DND-41 (cell line): ENCODE measurements around the gene STRADB.

Experiments used
- ATAC-seq: fragments of 200-7000 bp; cut with Tn5 transposase; 3 replicates; pipeline ENCODE4 v1.9.1; 2021; ENCODE audit warnings: low read depth; ENCODE audit not compliant: insufficient read depth
- DNase-seq: peaks from one replicate; pipeline ENCODE4 v3.0.0-alpha.2; 2020
- H2AFZ ChIP-seq: 2 replicates; pipeline ENCODE4 v1.6.0; 2012; ENCODE audit warnings: low read depth, low read length
- H3K27ac ChIP-seq: 2 replicates; pipeline ENCODE4 v1.5.1; 2012; ENCODE audit warnings: low read length, inconsistent platforms
- H3K27me3 ChIP-seq: fragments of 200-600 bp; sonication (generic); 2 replicates; pipeline ENCODE4 v1.6.0; 2012; ENCODE audit warnings: low read length, mild to moderate bottlenecking, inconsistent platforms; ENCODE audit not compliant: insufficient read depth, poor library complexity
- H3K36me3 ChIP-seq: 2 replicates; pipeline ENCODE4 v1.5.1; 2012; ENCODE audit warnings: low read length, inconsistent platforms; ENCODE audit not compliant: insufficient read depth
- H3K4me1 ChIP-seq: 2 replicates; pipeline ENCODE4 v1.5.1; 2012; ENCODE audit warnings: mild to moderate bottlenecking, low read length; ENCODE audit not compliant: insufficient read depth
- H3K4me2 ChIP-seq: 2 replicates; pipeline ENCODE4 v1.6.0; 2012; ENCODE audit warnings: mild to moderate bottlenecking, moderate library complexity, low read length, inconsistent platforms; ENCODE audit not compliant: insufficient read depth
- H3K4me3 ChIP-seq, 2 experiments: fragments of 200-600 bp in 1 of 2; shearing (Covaris generic) in 1 of 2; 2 replicates each; pipeline ENCODE4 v1.5.1; 2012 to 2016; ENCODE audit warnings: inconsistent platforms in 2 of 2, low read length in 2 of 2, mild to moderate bottlenecking in 2 of 2, low read depth in 1 of 2, moderate library complexity in 1 of 2
- H3K79me2 ChIP-seq: 2 replicates; pipeline ENCODE4 v1.6.0; 2012; ENCODE audit warnings: low read length, inconsistent platforms; ENCODE audit not compliant: insufficient read depth
- H3K9ac ChIP-seq: 2 replicates; pipeline ENCODE4 v1.6.0; 2012; ENCODE audit warnings: low read depth, mild to moderate bottlenecking, inconsistent platforms, low read length, moderate library complexity
- H3K9me3 ChIP-seq: 2 replicates; pipeline ENCODE4 v1.5.1; 2012; ENCODE audit warnings: low read length, moderate library complexity, mild to moderate bottlenecking, inconsistent platforms; ENCODE audit not compliant: insufficient read depth, severe bottlenecking
- H4K20me1 ChIP-seq: 2 replicates; pipeline ENCODE4 v1.6.0; 2012; ENCODE audit warnings: low read length; ENCODE audit not compliant: insufficient read depth
- EZH2 ChIP-seq: IDR thresholded peaks from 3 replicates; pipeline ENCODE4 v1.6.1; 2012; ENCODE audit warnings: borderline replicate concordance, low read depth, mild to moderate bottlenecking, moderate library complexity, low read length, inconsistent platforms; ENCODE audit not compliant: severe bottlenecking
- TF ChIP-seq, protein P1 (sequence below): IDR thresholded peaks from 2 replicates; pipeline ENCODE4 v1.5.1; 2012; ENCODE audit warnings: borderline replicate concordance, low read length, moderate library complexity, mild to moderate bottlenecking; ENCODE audit not compliant: poor library complexity, severe bottlenecking; ENCODE audit errors: extremely low read depth

The STRADB gene

DNA sequence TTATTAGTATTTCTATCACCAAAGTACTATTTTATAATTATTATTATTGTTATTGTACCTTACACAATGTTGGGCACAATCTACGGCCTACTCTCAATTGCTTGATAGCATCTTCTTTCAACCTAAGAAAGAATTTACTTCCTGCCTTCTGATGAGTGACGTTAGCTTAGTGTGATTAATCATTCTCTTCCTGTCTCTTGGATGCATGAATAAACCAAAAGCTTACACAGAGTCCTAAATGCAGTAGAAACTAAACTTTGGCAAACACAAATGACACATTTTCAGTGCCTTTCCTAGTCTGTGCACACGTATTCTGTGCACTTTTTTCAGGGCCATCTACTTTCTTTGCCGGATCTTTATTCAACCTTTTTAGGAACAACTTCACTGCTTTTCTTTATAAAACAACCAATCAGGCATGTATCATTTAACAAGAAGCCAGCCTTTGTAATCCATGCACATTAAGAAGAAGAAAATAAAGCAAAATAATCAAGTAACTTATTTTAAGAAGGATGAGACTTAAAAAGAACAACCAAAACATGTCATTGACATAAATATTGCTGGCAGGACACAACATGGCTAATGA lies 19.4 kb upstream of the STRADB start:
- H2AFZ ChIP-seq = no peak overlapping the region
- ATAC-seq (peak; percentile 78), DNase-seq (no peak)
- TF ChIP-seq EZH2 = no peak
- TF ChIP-seq, protein P1, sequence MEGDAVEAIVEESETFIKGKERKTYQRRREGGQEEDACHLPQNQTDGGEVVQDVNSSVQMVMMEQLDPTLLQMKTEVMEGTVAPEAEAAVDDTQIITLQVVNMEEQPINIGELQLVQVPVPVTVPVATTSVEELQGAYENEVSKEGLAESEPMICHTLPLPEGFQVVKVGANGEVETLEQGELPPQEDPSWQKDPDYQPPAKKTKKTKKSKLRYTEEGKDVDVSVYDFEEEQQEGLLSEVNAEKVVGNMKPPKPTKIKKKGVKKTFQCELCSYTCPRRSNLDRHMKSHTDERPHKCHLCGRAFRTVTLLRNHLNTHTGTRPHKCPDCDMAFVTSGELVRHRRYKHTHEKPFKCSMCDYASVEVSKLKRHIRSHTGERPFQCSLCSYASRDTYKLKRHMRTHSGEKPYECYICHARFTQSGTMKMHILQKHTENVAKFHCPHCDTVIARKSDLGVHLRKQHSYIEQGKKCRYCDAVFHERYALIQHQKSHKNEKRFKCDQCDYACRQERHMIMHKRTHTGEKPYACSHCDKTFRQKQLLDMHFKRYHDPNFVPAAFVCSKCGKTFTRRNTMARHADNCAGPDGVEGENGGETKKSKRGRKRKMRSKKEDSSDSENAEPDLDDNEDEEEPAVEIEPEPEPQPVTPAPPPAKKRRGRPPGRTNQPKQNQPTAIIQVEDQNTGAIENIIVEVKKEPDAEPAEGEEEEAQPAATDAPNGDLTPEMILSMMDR = no peak
- H3K4me3 ChIP-seq = no peak overlapping the region
- H3K36me3 ChIP-seq = no peaks in the 10 kb centered on the region
- no peak overlapping the region for H3K4me2 ChIP-seq
- H3K27me3 ChIP-seq = no peaks in the 10 kb centered on the region
- peaks cover 7% of the 10 kb centered on the region for H3K4me1 ChIP-seq
- no peaks in the 10 kb centered on the region for H3K9me3 ChIP-seq
- no peaks in the 10 kb centered on the region for H3K79me2 ChIP-seq
- no peaks in the 10 kb centered on the region for H4K20me1 ChIP-seq
- H3K9ac ChIP-seq = no peak overlapping the region
- no peak overlapping the region for H3K27ac ChIP-seq

DNA sequence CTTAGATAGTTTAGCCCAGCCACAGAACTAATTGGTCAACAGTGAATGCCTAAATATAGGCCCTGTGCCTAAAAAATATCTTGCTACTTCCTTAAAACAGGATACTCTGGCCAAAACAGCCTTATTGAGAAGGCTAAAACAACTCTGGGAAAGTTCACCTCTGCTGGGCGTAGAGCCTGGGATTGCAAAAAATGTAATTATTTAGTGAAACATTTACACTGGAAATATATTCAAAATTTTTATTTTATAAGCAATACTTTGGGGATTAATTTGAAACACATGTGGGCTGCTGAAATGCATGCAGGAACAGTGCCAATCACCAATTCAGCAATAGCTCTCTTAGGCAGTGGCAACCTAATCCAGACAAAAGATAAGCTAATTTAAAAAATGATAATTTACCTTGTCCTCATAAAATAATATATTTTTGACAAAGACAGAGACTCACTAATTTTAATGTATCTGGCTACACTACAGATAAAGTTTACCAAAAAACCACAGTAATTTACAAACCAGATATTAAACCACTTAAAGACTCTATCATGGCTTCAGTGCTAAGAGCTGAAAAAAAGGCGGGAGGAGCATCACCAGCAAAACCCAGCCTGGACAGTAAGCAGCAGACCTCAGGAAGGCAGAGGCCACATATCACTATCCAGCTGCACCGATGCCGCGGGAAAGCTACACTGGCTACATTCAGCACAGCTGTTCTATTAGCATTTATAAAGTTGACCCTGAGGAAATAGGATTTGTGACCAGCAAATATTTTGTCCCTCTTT lies 18.7 kb upstream of the STRADB start:
- H3K4me3 ChIP-seq = no peak overlapping the region
- ATAC-seq (no peak), DNase-seq (no peak)
- no peaks in the 10 kb centered on the region; the same call in 1 of the 2 replicates for H3K79me2 ChIP-seq
- H3K27ac ChIP-seq = no peak overlapping the region
- H3K36me3 ChIP-seq = no peaks in the 10 kb centered on the region
- H3K4me1 ChIP-seq = peaks cover 7% of the 10 kb centered on the region
- H2AFZ ChIP-seq = no peak overlapping the region
- H4K20me1 ChIP-seq = no peaks in the 10 kb centered on the region
- H3K9ac ChIP-seq = no peak overlapping the region
- no peaks in the 10 kb centered on the region for H3K27me3 ChIP-seq
- TF ChIP-seq, protein P1 = no peak
- TF ChIP-seq EZH2 = no peak
- no peaks in the 10 kb centered on the region for H3K9me3 ChIP-seq
- no peak overlapping the region for H3K4me2 ChIP-seq

DNA sequence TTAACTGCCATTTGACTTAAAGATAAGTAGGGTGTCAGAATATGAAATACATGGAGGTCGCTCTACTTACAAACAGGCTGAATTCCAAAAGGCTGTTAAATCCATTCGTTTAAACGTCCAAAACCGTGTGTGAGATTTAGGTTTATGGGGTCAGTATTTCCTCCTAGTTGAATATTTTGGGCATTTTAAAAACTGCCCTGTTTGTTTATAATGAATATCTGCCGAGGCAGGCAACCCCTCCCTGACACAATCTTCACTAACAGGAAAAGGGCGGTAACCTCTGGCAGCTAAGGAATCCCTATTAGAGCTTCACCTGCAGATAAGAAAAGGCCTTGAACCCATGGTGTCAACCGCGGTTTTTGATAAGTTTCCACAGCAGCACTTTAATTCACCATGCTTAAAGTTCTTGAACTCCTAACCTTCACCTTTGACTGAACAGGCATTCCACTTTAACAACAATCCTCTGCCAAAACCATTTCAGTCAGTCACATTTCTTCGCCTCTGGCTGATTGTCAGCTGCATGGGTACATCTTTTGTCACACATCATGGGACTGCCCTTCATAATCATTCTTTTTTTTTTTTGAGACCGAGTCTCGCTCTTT lies 18.0 kb upstream of the STRADB start:
- DNase-seq (no peak), ATAC-seq (peak; percentile 59; the same call in 2 of the 3 replicates)
- Histone ChIP-seq H3K4me2 (no peak overlapping the region), H3K36me3 (no peaks in the 10 kb centered on the region), H3K4me1 (peaks cover 7% of the 10 kb centered on the region), H3K27me3 (no peaks in the 10 kb centered on the region), H3K4me3 (no peak overlapping the region), H3K79me2 (no peaks in the 10 kb centered on the region; the same call in 1 of the 2 replicates), H3K9me3 (no peaks in the 10 kb centered on the region), H2AFZ (no peak overlapping the region), H3K27ac (no peak overlapping the region), H4K20me1 (no peaks in the 10 kb centered on the region), H3K9ac (no peak overlapping the region)
- TF ChIP-seq EZH2 = no peak
- TF ChIP-seq, protein P1 = no peak
